GM21619 (cell line): ENCODE measurements around the gene TXK.
"Not testable (repeated sequence)": the region's sequence is repeated elsewhere in the genome, so short reads cannot be mapped to it uniquely, and the experiment has no call there.

Source experiments
- ATAC-seq: cut with Tn5 transposase; IDR thresholded peaks from one replicate; pipeline ENCODE4 v1.9.1; 2021; ENCODE audit not compliant: unreplicated experiment

TXK gene

DNA sequence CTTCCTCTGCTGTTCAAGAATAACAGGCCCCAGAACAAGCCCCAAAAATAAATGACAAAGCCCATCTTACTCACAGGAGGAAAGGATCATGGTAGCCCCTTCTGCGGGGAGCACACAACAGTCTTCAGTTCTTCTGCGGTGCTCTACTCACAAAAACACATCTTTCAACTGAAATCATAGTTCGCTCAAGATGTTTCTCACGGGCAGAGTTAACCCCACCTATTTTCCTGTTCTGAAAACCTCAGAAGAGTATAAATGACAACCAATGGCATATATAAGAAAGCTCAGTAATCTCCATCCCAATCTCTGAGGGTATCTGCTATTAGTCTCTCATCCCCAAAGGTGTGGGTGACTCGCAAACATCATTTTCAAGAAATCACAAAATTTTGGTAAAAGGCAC lies at the start of gene TXK:
TXK (minus strand) TSS at position 170 of the 400 bp plus-strand sequence; CDS start at position 90, 80 bp downstream.
- no peak for ATAC-seq

DNA sequence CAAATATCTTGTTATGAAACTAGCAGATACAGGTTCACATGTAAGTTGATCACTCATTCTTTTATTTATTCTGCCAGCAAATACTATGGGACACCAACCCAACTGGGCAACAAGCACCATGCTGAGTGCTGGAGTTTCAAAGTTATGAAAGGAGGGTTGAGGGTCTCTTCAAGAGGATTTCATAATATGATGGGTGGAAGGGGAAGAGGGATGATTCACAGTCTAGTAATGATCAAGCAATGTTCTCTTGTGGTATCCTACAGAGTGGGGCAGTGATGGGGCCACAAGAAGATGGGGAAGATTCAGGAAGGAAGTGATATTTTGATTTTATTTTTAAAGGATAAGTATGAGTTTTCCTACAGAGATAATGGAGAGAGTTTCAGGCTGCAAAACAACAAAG lies 46.2 kb upstream of the TXK start:
- ATAC-seq, result no peak

GRCh38 chr4:48178931-48179330 lies 44.9 kb upstream of the TXK start:
- no peak for ATAC-seq

GRCh38 chr4:48175806-48176205 lies 41.8 kb upstream of the TXK start:
- ATAC-seq, result no peak

DNA sequence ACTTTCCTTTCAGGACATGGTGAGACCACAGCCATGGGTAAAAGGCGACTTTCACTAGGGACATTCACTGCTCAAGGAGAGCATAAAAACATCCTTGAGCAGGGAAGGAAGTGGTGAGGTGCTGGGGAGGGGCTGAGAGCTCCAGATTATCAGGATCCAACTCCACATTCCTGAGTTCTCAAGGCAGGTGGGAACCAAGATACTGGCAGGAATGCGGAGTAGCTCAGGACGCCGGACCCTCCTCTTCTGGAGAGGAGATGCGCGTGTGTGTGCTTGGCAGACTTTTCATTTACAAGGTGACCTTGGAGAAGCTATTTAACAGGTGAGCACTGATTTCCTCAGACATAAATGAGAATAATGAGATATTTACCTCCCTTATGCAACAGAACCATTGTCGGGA lies 41.3 kb upstream of the TXK start:
- no peak for ATAC-seq

DNA sequence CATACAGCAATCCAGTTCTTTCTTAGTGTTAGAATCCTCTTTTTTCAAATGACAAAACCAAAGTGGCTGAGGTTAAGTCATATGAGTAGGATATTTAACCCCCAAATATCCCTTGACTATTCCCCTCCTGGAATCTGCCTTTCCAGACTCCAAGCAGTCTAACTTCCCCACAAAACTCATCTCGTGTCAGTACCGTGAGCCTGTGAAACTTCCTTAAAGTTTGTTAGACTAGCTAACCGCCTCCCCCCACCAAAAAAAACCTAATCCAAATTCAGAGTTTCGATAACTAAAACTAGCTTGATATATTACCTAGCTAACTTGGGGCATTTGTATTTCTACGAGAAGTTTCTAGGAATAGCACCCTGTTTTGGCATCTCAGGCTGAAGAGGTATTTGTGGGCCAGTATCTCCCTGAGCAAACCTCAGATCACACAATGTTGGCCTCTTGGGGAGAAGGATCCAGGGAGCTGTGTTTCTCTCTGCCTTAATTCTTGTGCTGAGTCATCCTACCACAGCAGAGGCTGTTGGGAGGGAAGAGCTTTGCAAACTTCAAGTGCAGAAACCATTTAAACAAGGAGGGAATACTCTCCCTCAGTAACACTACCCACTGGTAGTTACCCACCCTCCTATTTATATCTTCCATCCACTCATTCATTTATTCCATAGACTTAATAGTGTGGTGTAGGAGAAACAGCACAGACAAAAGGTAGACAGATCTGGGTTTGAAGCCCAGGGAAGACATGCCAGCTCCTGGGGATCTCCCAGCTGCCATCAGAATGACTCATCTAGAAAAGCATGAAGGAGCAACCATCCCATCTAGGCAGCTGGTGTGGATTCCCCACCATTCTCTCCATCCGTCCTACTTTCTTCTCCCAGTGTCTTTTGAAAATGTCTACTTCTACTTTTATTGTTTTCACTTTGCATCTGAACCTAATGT lies 39.3 kb upstream of the TXK start:
- peak; percentile 75 for ATAC-seq

DNA sequence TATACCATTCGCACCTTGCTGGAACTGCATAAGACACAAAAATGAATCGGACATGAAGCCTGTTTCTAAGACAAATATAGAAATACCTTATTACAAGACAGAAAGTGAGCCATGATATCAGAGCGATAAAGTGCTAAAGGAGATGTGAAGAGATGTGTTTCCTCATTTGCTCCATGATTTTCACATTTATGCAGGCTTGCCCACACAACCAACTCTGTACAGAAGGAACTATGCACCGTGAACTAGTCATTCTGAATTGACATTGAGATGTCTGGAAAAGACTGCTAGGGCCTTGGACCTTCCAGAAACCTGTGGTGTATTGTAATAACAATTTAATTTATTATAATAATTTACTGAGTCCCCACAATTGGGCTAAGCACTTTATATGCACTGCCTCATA lies 38.6 kb upstream of the TXK start:
- no peak for ATAC-seq

DNA sequence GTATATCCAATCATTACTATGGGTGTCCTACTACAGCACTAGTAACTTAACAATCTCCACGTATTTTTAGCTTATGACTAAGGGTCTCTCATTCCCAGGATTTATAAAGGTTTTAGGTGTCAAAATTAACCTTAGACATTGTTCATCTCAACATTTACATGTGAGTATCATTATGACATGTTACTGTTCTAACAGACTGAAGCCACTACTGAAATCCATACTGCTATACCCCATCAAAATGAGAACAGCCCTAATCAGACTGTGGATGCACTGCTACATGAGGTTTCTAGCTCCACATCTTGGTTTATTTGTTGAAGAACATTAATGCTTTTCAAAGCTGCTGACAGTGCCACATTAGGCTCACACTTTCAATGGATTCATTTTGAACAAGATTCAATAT lies 35.6 kb upstream of the TXK start:
- no peak for ATAC-seq

- no peak for ATAC-seq
Measured at GRCh38 chr4:48167538-48168263, 33.7 kb upstream of the TXK start.

GRCh38 chr4:48164561-48164960 lies 30.5 kb upstream of the TXK start:
- ATAC-seq, result not testable (repeated sequence)

GRCh38 chr4:48163746-48164145 lies 29.7 kb upstream of the TXK start:
- ATAC-seq, result no peak

DNA sequence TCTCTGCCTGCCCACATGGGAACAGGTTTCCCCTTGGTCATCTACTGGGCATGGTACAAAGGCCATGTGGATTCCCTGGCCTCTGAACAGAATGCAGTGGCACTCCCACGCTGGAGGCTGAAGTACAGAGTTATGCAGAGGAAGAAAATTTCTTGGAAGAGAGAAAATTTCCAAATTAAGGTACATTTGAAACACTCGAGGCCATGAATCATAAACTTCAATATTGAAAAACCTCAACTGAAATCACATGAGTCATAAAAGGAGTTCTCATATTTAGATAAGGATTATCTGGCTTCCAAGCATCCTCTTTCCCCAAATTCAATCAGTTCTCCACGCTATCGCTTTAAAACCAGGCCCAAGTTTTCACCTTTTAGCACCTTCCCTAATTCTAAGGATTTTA lies 28.1 kb upstream of the TXK start:
- no peak for ATAC-seq

- no peak for ATAC-seq
Measured at GRCh38 chr4:48157271-48157670, 23.2 kb upstream of the TXK start.

GRCh38 chr4:48156423-48156822 lies 22.4 kb upstream of the TXK start:
- no peak for ATAC-seq

DNA sequence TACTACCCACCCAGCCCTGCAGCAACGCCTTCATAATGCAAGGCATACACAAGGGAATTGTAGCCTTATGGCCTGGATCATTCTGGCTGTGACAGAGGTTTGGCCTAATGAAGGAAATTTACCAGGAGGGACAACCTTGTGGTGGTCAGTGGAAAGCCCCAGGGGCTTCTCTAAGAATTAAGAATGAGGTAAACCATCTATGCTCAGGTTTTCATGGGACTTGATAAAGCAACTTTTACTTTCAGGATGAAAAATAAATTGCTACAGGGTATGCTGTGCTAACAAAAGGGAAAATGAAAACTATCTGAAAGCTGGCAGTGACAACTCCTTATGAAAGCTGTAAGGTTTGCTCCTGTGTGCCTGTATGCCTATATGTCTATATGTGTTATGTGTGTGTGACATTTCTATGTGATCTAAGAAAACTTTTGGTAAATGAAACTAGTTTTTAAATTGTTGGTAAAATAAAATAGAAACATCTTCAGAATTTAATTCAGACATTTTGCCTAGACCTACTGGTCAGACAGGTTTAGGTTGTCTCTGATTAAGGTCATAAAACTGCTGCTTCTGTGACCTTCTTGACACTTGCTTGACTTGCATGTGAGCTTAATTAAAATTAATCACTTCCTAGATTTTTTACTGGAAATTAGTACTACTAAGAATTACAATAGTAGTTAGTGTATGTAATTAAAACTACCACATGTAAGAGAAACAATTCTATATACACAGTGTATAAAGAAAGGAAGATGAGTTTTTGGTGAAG lies 19.9 kb upstream of the TXK start:
- no peak for ATAC-seq

GRCh38 chr4:48152259-48152658 lies 18.2 kb upstream of the TXK start:
- no peak for ATAC-seq

GRCh38 chr4:48149827-48150370 lies 15.8 kb upstream of the TXK start:
- ATAC-seq, result no peak

- ATAC-seq, result no peak
Measured at GRCh38 chr4:48147621-48148020, 13.6 kb upstream of the TXK start.

DNA sequence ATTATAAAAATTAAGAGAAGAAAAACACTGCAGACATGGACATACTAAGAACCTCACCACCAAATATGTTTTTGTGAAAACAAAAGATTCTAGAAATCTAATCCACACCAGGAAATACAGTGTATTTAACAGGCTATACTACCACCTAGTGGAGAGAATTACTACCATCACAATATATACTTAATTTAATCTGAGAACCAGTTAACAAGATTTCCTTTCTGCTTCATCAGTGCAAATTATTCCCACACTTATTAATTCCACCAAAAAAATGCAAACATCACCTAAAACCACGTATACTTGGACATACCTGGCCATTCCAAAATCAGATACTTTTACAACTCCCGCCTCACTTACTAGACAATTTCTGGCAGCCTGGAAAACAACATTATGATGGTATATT lies 7.0 kb upstream of the TXK start:
- no peak for ATAC-seq

GRCh38 chr4:48139691-48140090 lies 5.6 kb upstream of the TXK start:
- no peak for ATAC-seq

DNA sequence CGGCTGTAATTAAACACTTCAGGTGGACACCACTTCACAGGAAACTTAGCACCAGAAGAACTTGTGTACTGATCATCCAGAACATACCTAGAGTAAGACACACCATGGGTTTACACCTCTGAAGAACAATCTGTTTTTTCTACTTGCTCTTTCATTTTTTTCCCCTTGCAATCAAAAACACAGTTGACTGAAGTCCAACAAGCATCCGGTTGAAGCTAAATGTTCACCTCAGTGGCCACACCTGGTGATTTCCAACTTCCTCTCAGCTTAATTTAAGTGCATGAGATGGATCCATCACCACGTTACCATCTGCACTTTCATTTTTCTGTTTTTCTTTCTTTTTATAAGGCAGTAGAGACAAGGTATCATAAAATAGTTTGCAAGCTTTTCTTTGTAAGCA lies 4.9 kb upstream of the TXK start:
- peak; percentile 88 for ATAC-seq
